Neural cell (in vitro differentiated cells): ENCODE data around the gene FYB1.

Source experiments
- POLR2AphosphoS5 ChIP-seq: IDR thresholded peaks from 2 replicates; pipeline ENCODE4 v1.6.1; 2012
- RAD21 ChIP-seq: fragments of 450-650 bp; conservative IDR thresholded peaks from 2 replicates; pipeline ENCODE4 v1.6.1; 2014; ENCODE audit warnings: antibody characterized with exemption, mild to moderate bottlenecking, moderate library complexity
- TAF1 ChIP-seq: IDR thresholded peaks from 2 replicates; pipeline ENCODE4 v1.6.1; 2012; ENCODE audit warnings: low read depth
- TF ChIP-seq, protein P1 (sequence below): fragments of 450-650 bp; IDR thresholded peaks from 2 replicates; pipeline ENCODE4 v1.5.1; 2014; ENCODE audit warnings: antibody characterized with exemption, mild to moderate bottlenecking, moderate library complexity; ENCODE audit not compliant: poor library complexity, severe bottlenecking

DNA sequence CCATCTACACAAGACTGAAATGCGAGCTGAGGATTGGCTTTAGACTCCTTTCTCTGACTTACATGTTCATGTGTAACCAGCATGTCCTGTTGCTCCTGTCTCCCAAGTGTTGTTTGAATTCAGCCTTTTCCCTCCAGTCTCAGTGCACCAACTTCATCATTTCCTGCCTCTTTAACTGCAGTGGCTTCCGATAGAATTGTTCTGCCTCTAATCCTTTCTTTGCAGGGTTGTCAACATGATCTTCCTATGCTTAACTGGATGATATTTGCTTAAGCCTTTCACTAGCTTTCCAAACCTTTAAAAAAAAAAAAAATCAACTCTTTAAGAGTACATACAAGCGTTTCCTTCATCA, 6.7 kb upstream of the FYB1 start:
- TF ChIP-seq, protein P1, sequence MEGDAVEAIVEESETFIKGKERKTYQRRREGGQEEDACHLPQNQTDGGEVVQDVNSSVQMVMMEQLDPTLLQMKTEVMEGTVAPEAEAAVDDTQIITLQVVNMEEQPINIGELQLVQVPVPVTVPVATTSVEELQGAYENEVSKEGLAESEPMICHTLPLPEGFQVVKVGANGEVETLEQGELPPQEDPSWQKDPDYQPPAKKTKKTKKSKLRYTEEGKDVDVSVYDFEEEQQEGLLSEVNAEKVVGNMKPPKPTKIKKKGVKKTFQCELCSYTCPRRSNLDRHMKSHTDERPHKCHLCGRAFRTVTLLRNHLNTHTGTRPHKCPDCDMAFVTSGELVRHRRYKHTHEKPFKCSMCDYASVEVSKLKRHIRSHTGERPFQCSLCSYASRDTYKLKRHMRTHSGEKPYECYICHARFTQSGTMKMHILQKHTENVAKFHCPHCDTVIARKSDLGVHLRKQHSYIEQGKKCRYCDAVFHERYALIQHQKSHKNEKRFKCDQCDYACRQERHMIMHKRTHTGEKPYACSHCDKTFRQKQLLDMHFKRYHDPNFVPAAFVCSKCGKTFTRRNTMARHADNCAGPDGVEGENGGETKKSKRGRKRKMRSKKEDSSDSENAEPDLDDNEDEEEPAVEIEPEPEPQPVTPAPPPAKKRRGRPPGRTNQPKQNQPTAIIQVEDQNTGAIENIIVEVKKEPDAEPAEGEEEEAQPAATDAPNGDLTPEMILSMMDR: no peak
- TF ChIP-seq POLR2AphosphoS5 (no peak), TAF1 (no peak), RAD21 (no peak)
